HEK293T (cell line): ENCODE data around the gene CD7.

Source experiments
- ARNT ChIP-seq: fragments of 450-650 bp; IDR thresholded peaks from 2 replicates; pipeline ENCODE4 v1.6.1; 2017; ENCODE audit warnings: mild to moderate bottlenecking
- BHLHE40 ChIP-seq: fragments of 450-650 bp; IDR thresholded peaks from 2 replicates; pipeline ENCODE4 v1.6.1; 2016; ENCODE audit warnings: mild to moderate bottlenecking, moderate library complexity, borderline replicate concordance
- CTBP1 ChIP-seq: fragments of 450-650 bp; IDR thresholded peaks from 2 replicates; pipeline ENCODE4 v1.6.1; 2016; ENCODE audit warnings: borderline replicate concordance
- ELF4 ChIP-seq: fragments of 450-650 bp; IDR thresholded peaks from 2 replicates; pipeline ENCODE4 v1.6.1; 2017; ENCODE audit warnings: antibody characterized with exemption
- FOXK2 ChIP-seq: fragments of 450-650 bp; IDR thresholded peaks from 2 replicates; pipeline ENCODE4 v1.6.1; 2016; ENCODE audit warnings: mild to moderate bottlenecking
- HDGF ChIP-seq: fragments of 450-650 bp; IDR thresholded peaks from 2 replicates; pipeline ENCODE4 v1.6.1; 2017; ENCODE audit warnings: antibody characterized with exemption, borderline replicate concordance
- NFRKB ChIP-seq: fragments of 450-650 bp; IDR thresholded peaks from 2 replicates; pipeline ENCODE4 v1.6.1; 2016; ENCODE audit warnings: mild to moderate bottlenecking, moderate library complexity
- SUZ12 ChIP-seq: fragments of 450-650 bp; IDR thresholded peaks from 2 replicates; pipeline ENCODE4 v1.6.1; 2016; ENCODE audit warnings: mild to moderate bottlenecking
- TARDBP ChIP-seq: fragments of 450-650 bp; IDR thresholded peaks from 2 replicates; pipeline ENCODE4 v1.6.1; 2016

DNA sequence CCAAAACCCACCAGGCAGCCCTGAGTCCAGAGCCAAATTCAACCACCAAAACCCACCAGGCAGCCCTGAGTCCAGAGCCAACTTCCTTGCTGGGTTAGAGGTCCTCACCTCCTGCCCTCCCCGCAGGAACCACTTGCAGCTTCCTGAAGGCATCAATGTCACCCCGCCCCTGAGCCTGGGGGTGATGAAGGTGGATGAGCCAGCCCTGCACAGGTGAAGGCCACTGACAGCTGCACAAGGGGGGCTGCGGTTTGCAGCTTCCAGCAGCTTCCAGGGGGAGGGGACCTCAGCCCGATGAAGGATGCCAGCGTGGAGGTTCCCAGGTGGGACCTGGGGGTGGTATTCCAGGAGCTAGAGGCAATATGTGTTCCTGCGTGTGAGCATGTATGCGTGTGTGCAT is 36.3 kb downstream of the CD7 start:
- TF ChIP-seq BHLHE40 (no peak), HDGF (no peak), NFRKB (no peak), FOXK2 (no peak), ELF4 (no peak), CTBP1 (no peak), SUZ12 (no peak), TARDBP (no peak), ARNT (no peak)
